Motor neuron (in vitro differentiated cells): Measurements from ENCODE around the gene CLN6. TPM values are rescaled to one million over a fixed set of nuclear protein-coding genes. Genes with fewer than 3 reads are reported as not detected.
A peak's percentile ranks its signal among the peaks of the same experiment; 100 is the strongest.

Source experiments
- ATAC-seq, 8 experiments: fragments of 200-7000 bp; cut with Tn5 transposase; replicated peaks in 6 of 8; 2 replicates each; pipeline ENCODE4 v1.8.0; 2021; ENCODE audit warnings: mild to moderate bottlenecking in 8 of 8, moderate library complexity in 8 of 8
- H3K27ac ChIP-seq, 2 donors: fragments of 250-450 bp; sonication (Bioruptor Pico); 2 replicates each; pipeline ENCODE4 v1.9.0; 2021; ENCODE audit warnings: antibody characterized with exemption in 2 of 2, mild to moderate bottlenecking in 2 of 2, moderate library complexity in 1 of 2
- H3K4me1 ChIP-seq, 2 donors: fragments of 250-450 bp; sonication (Bioruptor Pico); replicated peaks in 1 of 2; 2 replicates each; pipeline ENCODE4 v1.6.1; 2021; ENCODE audit warnings: antibody characterized with exemption in 2 of 2, mild to moderate bottlenecking in 2 of 2, moderate library complexity in 1 of 2
- H3K4me3 ChIP-seq, 5 donors: fragments of 250-450 bp; sonication (Bioruptor Pico); 2 replicates each; pipeline ENCODE4 v1.9.0; 2021; ENCODE audit warnings: antibody characterized with exemption in 5 of 5, mild to moderate bottlenecking in 5 of 5, moderate library complexity in 4 of 5
- WGBS, 10 experiments: fragments of 450-650 bp; shearing (Covaris generic); methylation state at CpG; one replicate each; pipeline ENCODE4 v1.0.0; 2022; 5-methylcytosine and 5-hydroxymethylcytosine counted together
- in situ Hi-C, 9 experiments: fragments of 400-800 bp; cut with MboI; loops; one replicate each; pipeline ENCODE4 v1.15.0; 2021; ENCODE audit warnings: low sequenced_read_pairs in 9 of 9, low pct_unique_long_range_greater_than_20kb in 2 of 9; ENCODE audit not compliant: unreplicated experiment in 9 of 9
- total RNA-seq, 8 experiments: library from RNA; unstranded; fragments of 300-600 nt; gene quantifications; 2 replicates each; pipeline versions ENCODE4 v1.2.3 to v1.2.4, GENCODE V29; 2022

Gene CLN6
- 10 to 100 TPM in 3 of 8 experiments, 1 to 10 TPM in 5; 6.5 to 39.7 (median 9.7) TPM for total RNA-seq

GRCh38 chr15:68229386-68230156, at the start of gene CLN6:
TSS of gene CLN6 (minus strand) at chr15:68229728. CDS start at chr15:68229584, 144 bp downstream.
- peaks cover 37 to 38% of the 10 kb centered on the region in 2 donors for H3K4me1 ChIP-seq
- H3K27ac ChIP-seq = peak within 1 kb of the TSS; percentile 87 to 90
- in situ Hi-C loops = no loop called here
- peak; percentile 77 to 88 (median 80) for ATAC-seq
- WGBS, 10 experiments = 0% methylated on average over 2 to 4 of the region's 82 CpGs; no CpG with 5 or more reads in 8 of the 10 experiments
- H3K4me3 ChIP-seq = peak within 1 kb of the TSS; percentile 72 to 94 (median 81)

GRCh38 chr15:68278595-68279405, 49.3 kb upstream of the CLN6 start:
- peak overlapping the region; percentile 56 to 81 (median 74) for H3K4me3 ChIP-seq
- H3K4me1 ChIP-seq = peaks cover 7 to 37% of the 10 kb centered on the region in 2 donors
- WGBS, 10 experiments = 0 to 8% (median 0%) methylated on average over 3 to 12 of the region's 23 CpGs; no CpG with 5 or more reads in 2 of the 10 experiments
- ATAC-seq = peak in 7 of 8 experiments; percentile 1 to 11 (median 4)
- peak overlapping the region; percentile 94 to 95 for H3K27ac ChIP-seq
- in situ Hi-C loops = loop anchor here in 1 of 9 experiments (25.0 kb wide), 1 partner anchor 609 kb away; no protein-coding TSS in a partner anchor

DNA sequence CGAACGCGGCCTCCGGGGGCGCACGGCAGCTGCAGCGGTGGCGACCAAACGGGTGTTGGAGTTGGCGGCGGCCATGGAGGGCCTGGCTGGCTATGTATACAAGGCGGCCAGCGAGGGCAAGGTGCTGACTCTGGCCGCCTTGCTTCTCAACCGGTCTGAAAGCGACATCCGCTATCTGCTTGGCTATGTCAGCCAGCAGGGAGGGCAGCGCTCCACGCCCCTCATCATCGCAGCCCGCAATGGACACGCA, 48.7 kb upstream of the CLN6 start:
- 0% methylated on average over 1 to 4 of the region's 22 CpGs; no CpG with 5 or more reads in 7 of the 10 experiments for WGBS, 10 experiments
- in situ Hi-C loops = loop anchor here in 1 of 9 experiments (25.0 kb wide), 1 partner anchor 609 kb away; no protein-coding TSS in a partner anchor
- Histone ChIP-seq H3K4me1 (peaks cover 7 to 37% of the 10 kb centered on the region in 2 donors), H3K27ac (peak overlapping the region; percentile 94 to 95), H3K4me3 (peak overlapping the region; percentile 56 to 81 (median 74))
- ATAC-seq = no peak

- WGBS, 10 experiments = no CpG with 5 or more reads among the region's 85 CpGs
- peak within 1 kb of the TSS; percentile 94 to 95 for H3K27ac ChIP-seq
- H3K4me3 ChIP-seq = peak within 1 kb of the TSS; percentile 56 to 81 (median 74)
- in situ Hi-C loops = loop anchor here in 1 of 9 experiments (25.0 kb wide), 1 partner anchor 610 kb away; no protein-coding TSS in a partner anchor
- peaks cover 7 to 38% of the 10 kb centered on the region in 2 donors for H3K4me1 ChIP-seq
- peak; percentile 72 to 84 (median 78) for ATAC-seq
Observed at GRCh38 chr15:68277603-68278344, 48.2 kb upstream of the CLN6 start, which contains the start of gene FEM1B. TSS of gene FEM1B (plus strand) at chr15:68277745. CDS start at chr15:68278418, 673 bp downstream.

- peak overlapping the region; percentile 94 to 95 for H3K27ac ChIP-seq
- WGBS, 10 experiments = 0 to 7% (median 1%) methylated on average over 2 to 12 of the region's 25 CpGs; no CpG with 5 or more reads in 1 of the 10 experiments
- ATAC-seq = peak; percentile 1 to 42 (median 14)
- peaks cover 9 to 38% of the 10 kb centered on the region in 2 donors for H3K4me1 ChIP-seq
- in situ Hi-C loops = loop anchor here in 1 of 9 experiments (25.0 kb wide), 1 partner anchor 610 kb away; no protein-coding TSS in a partner anchor
- H3K4me3 ChIP-seq = peak overlapping the region; percentile 56 to 81 (median 74)
Observed at GRCh38 chr15:68277131-68277602, 47.6 kb upstream of the CLN6 start.

- in situ Hi-C loops = loop anchor here in 1 of 9 experiments (25.0 kb wide), 1 partner anchor 611 kb away; no protein-coding TSS in a partner anchor
- no peak for ATAC-seq
- peak overlapping the region; percentile 94 to 95 for H3K27ac ChIP-seq
- H3K4me1 ChIP-seq = peaks cover 14 to 40% of the 10 kb centered on the region in 2 donors
- 0 to 56% (median 29%) methylated on average over 1 to 3 of the region's 3 CpGs; no CpG with 5 or more reads in 3 of the 10 experiments for WGBS, 10 experiments
- peak overlapping the region; percentile 56 to 81 (median 74) for H3K4me3 ChIP-seq
Observed at GRCh38 chr15:68276668-68277067, 47.1 kb upstream of the CLN6 start.

DNA sequence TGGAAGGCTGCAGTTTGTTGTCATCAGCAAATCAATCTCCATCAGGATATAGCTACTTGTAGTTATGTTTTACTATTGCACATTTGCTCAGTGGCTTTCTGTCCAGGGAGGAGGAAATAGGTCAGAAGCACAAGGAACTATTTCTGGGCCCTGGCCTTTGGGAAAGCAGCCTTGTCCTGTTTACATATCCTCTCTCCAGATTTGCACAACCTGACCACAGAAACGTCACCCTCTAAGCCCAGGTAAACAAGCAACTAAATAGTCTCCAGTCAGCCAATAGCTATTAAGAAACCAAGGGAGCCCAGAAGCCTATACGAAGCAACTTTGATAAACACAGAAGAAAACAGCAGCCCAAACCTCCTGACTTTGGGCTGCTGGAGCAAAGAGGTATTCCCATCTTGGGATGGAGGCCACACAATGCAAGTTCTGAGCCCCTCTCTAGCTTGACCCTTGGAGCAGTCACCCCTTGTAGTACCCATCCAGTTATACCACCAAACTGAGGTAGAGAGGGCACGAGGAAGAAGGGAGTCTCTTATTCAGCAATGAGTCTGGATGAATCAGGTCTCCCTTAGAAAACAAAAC, 45.7 kb upstream of the CLN6 start:
- no peak for ATAC-seq
- WGBS, 10 experiments = 20 to 79% (median 60%) methylated on average over 1 to 3 of the region's 3 CpGs; no CpG with 5 or more reads in 1 of the 10 experiments
- in situ Hi-C loops = loop anchor here in 1 of 9 experiments (25.0 kb wide), 1 partner anchor 612 kb away; no protein-coding TSS in a partner anchor
- Histone ChIP-seq H3K4me3 (no peak overlapping the region), H3K4me1 (peaks cover 19 to 32% of the 10 kb centered on the region in 2 donors), H3K27ac (no peak overlapping the region)

GRCh38 chr15:68274201-68274848, 44.8 kb upstream of the CLN6 start:
- no peak for ATAC-seq
- Histone ChIP-seq H3K27ac (no peak overlapping the region), H3K4me1 (peaks cover 19 to 31% of the 10 kb centered on the region in 2 donors), H3K4me3 (no peak overlapping the region)
- WGBS, 10 experiments = 29 to 100% (median 74%) methylated on average over 1 to 5 of the region's 5 CpGs; no CpG with 5 or more reads in 4 of the 10 experiments
- in situ Hi-C loops = no loop called here

GRCh38 chr15:68272721-68273271, 43.3 kb upstream of the CLN6 start:
- peak in 5 of 8 experiments; percentile 25 to 68 (median 31) for ATAC-seq
- WGBS, 10 experiments = 25 to 100% (median 100%) methylated on average over 1 of the region's 1 CpG; no CpG with 5 or more reads in 6 of the 10 experiments
- in situ Hi-C loops = no loop called here
- no peak overlapping the region for H3K4me3 ChIP-seq
- peaks cover 19 to 31% of the 10 kb centered on the region in 2 donors for H3K4me1 ChIP-seq
- no peak overlapping the region for H3K27ac ChIP-seq

GRCh38 chr15:68271854-68272471, 42.4 kb upstream of the CLN6 start:
- WGBS, 10 experiments = 8 to 41% (median 31%) methylated on average over 2 to 8 of the region's 11 CpGs; no CpG with 5 or more reads in 2 of the 10 experiments
- in situ Hi-C loops = no loop called here
- H3K4me3 ChIP-seq = no peak overlapping the region
- H3K4me1 ChIP-seq = peaks cover 17 to 31% of the 10 kb centered on the region in 2 donors
- H3K27ac ChIP-seq = peak overlapping the region; percentile 23 to 27
- peak; percentile 57 to 89 (median 72) for ATAC-seq

DNA sequence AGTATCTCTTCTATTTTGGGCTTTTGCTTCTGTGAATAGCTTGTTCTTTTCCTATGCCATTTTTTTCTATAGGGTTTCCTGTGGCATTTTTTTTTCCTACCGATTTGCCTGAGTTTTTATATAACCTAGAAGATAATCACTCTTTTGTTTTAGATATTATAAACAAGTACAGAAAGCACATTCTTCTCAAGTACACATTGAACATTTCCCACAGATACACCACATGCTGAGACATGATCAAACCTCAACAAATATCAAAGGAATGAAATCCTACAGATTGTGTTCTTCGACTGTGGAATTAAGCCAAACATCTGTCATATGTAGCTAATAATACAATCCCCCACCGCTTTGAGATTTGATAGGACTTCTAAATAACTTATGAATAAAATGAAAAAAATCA, 38.9 kb upstream of the CLN6 start:
- Histone ChIP-seq H3K27ac (no peak overlapping the region), H3K4me3 (no peak overlapping the region), H3K4me1 (peaks cover 12 to 22% of the 10 kb centered on the region in 2 donors)
- ATAC-seq = no peak
- in situ Hi-C loops = no loop called here
- WGBS, 10 experiments = 0 to 61% (median 26%) methylated on average over 1 to 3 of the region's 3 CpGs
